ENCODE results near the gene FEM1C.
"Not testable (repeated sequence)": the region's sequence is repeated elsewhere in the genome, so short reads cannot be mapped to it uniquely, and the experiment has no call there.

FEM1C gene

GRCh38 chr5:115489733-115490132, 54.8 kb downstream of the FEM1C start:
- Mint-ChIP-seq H3K27ac (no peak overlapping the region), H3K27me3 (peaks cover 6% of the 10 kb centered on the region), H3K36me3 (no peaks in the 10 kb centered on the region), H3K9me3 (no peaks in the 10 kb centered on the region), H3K4me3 (no peak overlapping the region), H3K4me1 (peaks cover 10% of the 10 kb centered on the region)
- ATAC-seq (ENCODE audit: low read depth) (no peak), DNase-seq (ENCODE audit: low spot score in 2 of 2) (no peak)

GRCh38 chr5:115487756-115488155, 56.8 kb downstream of the FEM1C start:
- Mint-ChIP-seq H3K36me3 (no peaks in the 10 kb centered on the region), H3K27me3 (no peaks in the 10 kb centered on the region), H3K9me3 (no peaks in the 10 kb centered on the region), H3K4me1 (peaks cover 8% of the 10 kb centered on the region), H3K4me3 (no peak overlapping the region), H3K27ac (no peak overlapping the region)
- ATAC-seq (ENCODE audit: low read depth), result no peak
- DNase-seq (ENCODE audit: low spot score in 2 of 2), result no peak

- H3K4me3 Mint-ChIP-seq, result no peak overlapping the region
- H3K27ac Mint-ChIP-seq, result no peak overlapping the region
- H3K27me3 Mint-ChIP-seq, result no peaks in the 10 kb centered on the region
- H3K4me1 Mint-ChIP-seq, result peaks cover 8% of the 10 kb centered on the region
- H3K36me3 Mint-ChIP-seq, result no peaks in the 10 kb centered on the region
- ATAC-seq (ENCODE audit: low read depth) (no peak), DNase-seq (ENCODE audit: low spot score in 2 of 2) (no peak)
- no peaks in the 10 kb centered on the region for H3K9me3 Mint-ChIP-seq
Measured at GRCh38 chr5:115487168-115487567, 57.4 kb downstream of the FEM1C start.

GRCh38 chr5:115486728-115487127, 57.8 kb downstream of the FEM1C start:
- no peaks in the 10 kb centered on the region for H3K27me3 Mint-ChIP-seq
- H3K4me3 Mint-ChIP-seq, result no peak overlapping the region

GRCh38 chr5:115484368-115484767, 60.2 kb downstream of the FEM1C start:
- H3K4me3 Mint-ChIP-seq, result no peak overlapping the region
- DNase-seq (ENCODE audit: low spot score in 2 of 2) (no peak), ATAC-seq (ENCODE audit: low read depth) (no peak)
- peaks cover 13% of the 10 kb centered on the region for H3K4me1 Mint-ChIP-seq
- H3K27ac Mint-ChIP-seq, result no peak overlapping the region
- H3K36me3 Mint-ChIP-seq, result no peaks in the 10 kb centered on the region
- H3K27me3 Mint-ChIP-seq, result no peaks in the 10 kb centered on the region
- no peaks in the 10 kb centered on the region for H3K9me3 Mint-ChIP-seq

More at GRCh38 chr5:115486728-115487127, 57.8 kb downstream of the FEM1C start:
- peaks cover 8% of the 10 kb centered on the region for H3K4me1 Mint-ChIP-seq
- DNase-seq (ENCODE audit: low spot score in 2 of 2), result no peak
- H3K27ac Mint-ChIP-seq, result no peak overlapping the region
- H3K9me3 Mint-ChIP-seq, result no peaks in the 10 kb centered on the region
- ATAC-seq (ENCODE audit: low read depth), result no peak
- no peaks in the 10 kb centered on the region for H3K36me3 Mint-ChIP-seq

GRCh38 chr5:115480900-115481299, 63.7 kb downstream of the FEM1C start:
- H3K9me3 Mint-ChIP-seq, result peaks cover 2% of the 10 kb centered on the region
- no peak overlapping the region for H3K27ac Mint-ChIP-seq
- H3K27me3 Mint-ChIP-seq, result peaks cover 2% of the 10 kb centered on the region
- peaks cover 1% of the 10 kb centered on the region for H3K36me3 Mint-ChIP-seq
- ATAC-seq (ENCODE audit: low read depth), result no peak
- no peak for DNase-seq (ENCODE audit: low spot score in 2 of 2)
- no peak overlapping the region for H3K4me3 Mint-ChIP-seq
- H3K4me1 Mint-ChIP-seq, result peaks cover 10% of the 10 kb centered on the region

- Mint-ChIP-seq H3K36me3 (peaks cover 1% of the 10 kb centered on the region), H3K4me1 (peaks cover 10% of the 10 kb centered on the region), H3K4me3 (no peak overlapping the region), H3K27me3 (peaks cover 2% of the 10 kb centered on the region), H3K9me3 (peaks cover 2% of the 10 kb centered on the region), H3K27ac (no peak overlapping the region)
- peak; percentile 60 for ATAC-seq (ENCODE audit: low read depth)
- no peak for DNase-seq (ENCODE audit: low spot score in 2 of 2)
Measured at GRCh38 chr5:115480271-115480670, 64.3 kb downstream of the FEM1C start.

GRCh38 chr5:115479166-115479873, 65.3 kb downstream of the FEM1C start:
- H3K4me3 Mint-ChIP-seq, result not testable (repeated sequence)

GRCh38 chr5:115478281-115478680, 66.3 kb downstream of the FEM1C start:
- Mint-ChIP-seq H3K4me1 (peaks cover 5% of the 10 kb centered on the region), H3K4me3 (no peak overlapping the region), H3K27me3 (peaks cover 2% of the 10 kb centered on the region), H3K27ac (no peak overlapping the region), H3K36me3 (peaks cover 1% of the 10 kb centered on the region), H3K9me3 (peaks cover 2% of the 10 kb centered on the region)
- ATAC-seq (ENCODE audit: low read depth) (no peak), DNase-seq (ENCODE audit: low spot score in 2 of 2) (no peak)

More at GRCh38 chr5:115479166-115479873, 65.3 kb downstream of the FEM1C start:
- H3K4me1 Mint-ChIP-seq; H3K36me3 Mint-ChIP-seq; H3K27me3 Mint-ChIP-seq; ATAC-seq (ENCODE audit: low read depth); H3K27ac Mint-ChIP-seq; H3K9me3 Mint-ChIP-seq; DNase-seq (ENCODE audit: low spot score in 2 of 2): not testable (repeated sequence)

- no peak for ATAC-seq (ENCODE audit: low read depth)
- H3K36me3 Mint-ChIP-seq, result peaks cover 1% of the 10 kb centered on the region
- no peak overlapping the region for H3K27ac Mint-ChIP-seq
- H3K9me3 Mint-ChIP-seq, result peaks cover 2% of the 10 kb centered on the region
- no peak overlapping the region for H3K4me3 Mint-ChIP-seq
- no peak for DNase-seq (ENCODE audit: low spot score in 2 of 2)
- peaks cover 2% of the 10 kb centered on the region for H3K27me3 Mint-ChIP-seq
- peaks cover 5% of the 10 kb centered on the region for H3K4me1 Mint-ChIP-seq
Measured at GRCh38 chr5:115477581-115477980, 67.0 kb downstream of the FEM1C start.

- no peak for DNase-seq (ENCODE audit: low spot score in 2 of 2)
- Mint-ChIP-seq H3K27me3 (peaks cover 2% of the 10 kb centered on the region), H3K27ac (no peak overlapping the region), H3K9me3 (peaks cover 2% of the 10 kb centered on the region), H3K36me3 (peaks cover 1% of the 10 kb centered on the region), H3K4me1 (peaks cover 5% of the 10 kb centered on the region), H3K4me3 (no peak overlapping the region)
- ATAC-seq (ENCODE audit: low read depth), result no peak
Measured at GRCh38 chr5:115475788-115476187, 68.8 kb downstream of the FEM1C start.

GRCh38 chr5:115472271-115473025, 72.1 kb downstream of the FEM1C start:
- no peaks in the 10 kb centered on the region for H3K4me1 Mint-ChIP-seq
- H3K4me3 Mint-ChIP-seq, result no peak overlapping the region
- ATAC-seq (ENCODE audit: low read depth) (no peak), DNase-seq (ENCODE audit: low spot score in 2 of 2) (no peak)
- peaks cover 2% of the 10 kb centered on the region for H3K27me3 Mint-ChIP-seq
- H3K27ac Mint-ChIP-seq, result no peak overlapping the region
- peaks cover 1% of the 10 kb centered on the region for H3K36me3 Mint-ChIP-seq
- H3K9me3 Mint-ChIP-seq, result no peaks in the 10 kb centered on the region

GRCh38 chr5:115471345-115472063, 73.1 kb downstream of the FEM1C start:
- no peak for ATAC-seq (ENCODE audit: low read depth)
- no peak for DNase-seq (ENCODE audit: low spot score in 2 of 2)

GRCh38 chr5:115470921-115471320, 73.7 kb downstream of the FEM1C start:
- DNase-seq (ENCODE audit: low spot score in 2 of 2) (no peak), ATAC-seq (ENCODE audit: low read depth) (no peak)
- H3K27ac Mint-ChIP-seq, result no peak overlapping the region
- no peaks in the 10 kb centered on the region for H3K27me3 Mint-ChIP-seq
- no peak overlapping the region for H3K4me3 Mint-ChIP-seq
- H3K4me1 Mint-ChIP-seq, result no peaks in the 10 kb centered on the region
- H3K9me3 Mint-ChIP-seq, result no peaks in the 10 kb centered on the region
- no peaks in the 10 kb centered on the region for H3K36me3 Mint-ChIP-seq

More at GRCh38 chr5:115471345-115472063, 73.1 kb downstream of the FEM1C start:
- no peaks in the 10 kb centered on the region for H3K4me1 Mint-ChIP-seq
- no peak overlapping the region for H3K27ac Mint-ChIP-seq
- H3K9me3 Mint-ChIP-seq, result no peaks in the 10 kb centered on the region
- H3K4me3 Mint-ChIP-seq, result no peak overlapping the region
- peaks cover 2% of the 10 kb centered on the region for H3K27me3 Mint-ChIP-seq
- H3K36me3 Mint-ChIP-seq, result peaks cover 1% of the 10 kb centered on the region

Data from memory B cell (primary cell).